Spleen (tissue), 11 donors: ENCODE measurements around the gene ZDHHC3. TPM values are rescaled to one million over a fixed set of nuclear protein-coding genes. Genes with fewer than 3 reads are reported as not detected.

ENCODE experiments used
- DNase-seq: peaks from one replicate; pipeline ENCODE4 v3.0.0-alpha.2; 2020
- H3K27ac ChIP-seq, 8 donors: fragments of 200-600 bp; sonication (generic) in 7 of 8; 1 replicate in 4 of 8; 2 replicates in 4 of 8; pipeline versions ENCODE4 v1.5.0 to v1.8.0; 2016 to 2021; ENCODE audit warnings: inconsistent platforms in 4 of 8, mild to moderate bottlenecking in 4 of 8, moderate library complexity in 1 of 8
- H3K27me3 ChIP-seq, 7 donors: fragments of 200-600 bp; sonication (generic) in 6 of 7; replicated peaks in 1 of 7; 1 replicate in 4 of 7; 2 replicates in 3 of 7; pipeline versions ENCODE4 v1.5.0 to v1.8.0; 2016 to 2021; ENCODE audit warnings: inconsistent platforms in 3 of 7, mild to moderate bottlenecking in 1 of 7
- H3K36me3 ChIP-seq, 6 donors: fragments of 200-600 bp; sonication (generic) in 5 of 6; 1 replicate in 4 of 6; 2 replicates in 2 of 6; pipeline versions ENCODE4 v1.5.0 to v1.8.0; 2016 to 2021; ENCODE audit warnings: inconsistent platforms in 2 of 6
- H3K4me1 ChIP-seq, 6 donors: fragments of 200-600 bp; sonication (generic) in 5 of 6; 1 replicate in 3 of 6; 2 replicates in 3 of 6; pipeline versions ENCODE4 v1.5.0 to v1.8.0; 2016 to 2021; ENCODE audit warnings: inconsistent platforms in 3 of 6
- H3K4me3 ChIP-seq, 8 donors: fragments of 200-600 bp; sonication (generic) in 7 of 8; 1 replicate in 4 of 8; 2 replicates in 4 of 8; pipeline versions ENCODE4 v1.5.0 to v1.8.0; 2016 to 2021; ENCODE audit warnings: inconsistent platforms in 4 of 8, mild to moderate bottlenecking in 4 of 8, moderate library complexity in 2 of 8
- H3K9me3 ChIP-seq, 8 donors: fragments of 200-600 bp; sonication (generic) in 7 of 8; 1 replicate in 4 of 8; 2 replicates in 4 of 8; pipeline versions ENCODE4 v1.5.0 to v1.8.0; 2016 to 2021; ENCODE audit warnings: inconsistent platforms in 4 of 8
- POLR2A ChIP-seq, 3 donors: fragments of 450-650 bp; IDR thresholded peaks; one replicate each; pipeline ENCODE4 v1.5.1; 2017; ENCODE audit warnings: antibody characterized with exemption in 3 of 3, mild to moderate bottlenecking in 1 of 3
- POLR2AphosphoS5 ChIP-seq, 3 donors: sonication (generic); formaldehyde crosslinking; IDR thresholded peaks; one replicate each; pipeline ENCODE4 v1.5.1; 2017; ENCODE audit warnings: antibody characterized with exemption in 3 of 3
- WGBS, 5 donors: extraction: QIAGEN DNeasy Blood & Tissue Kit in 3 of 5; methylation state at CpG; one replicate each; pipeline versions ENCODE4 v1.1.5 to v1.1.7; 2013 to 2018; 5-methylcytosine and 5-hydroxymethylcytosine counted together
- intact Hi-C: fragments of 100-400 bp; cut with DNase I; formaldehyde crosslinking; loops from one replicate; pipeline ENCODE4 v1.15.0; 2023; ENCODE audit warnings: low total_unique reads
- polyA plus RNA-seq, 3 donors: library from polyadenylated mRNA; stranded (reverse); fragments of 200-250 nt; gene quantifications; one replicate each; pipeline ENCODE4 v1.2.1, GENCODE V29; 2013
- total RNA-seq, 7 donors: library from RNA; depleted of rRNA in 3 of 7; stranded (reverse); fragments of >200 nt in 3 of 7; fragmentation: NEBNext Ultra II Directional in 4 of 7; extraction: Animal tissue kit (Norgen Biotek cat#: 25700) in 4 of 7; gene quantifications; one replicate each; pipeline versions ENCODE4 v1.1.0 to v1.2.1, GENCODE V29; 2016 to 2021
- TF ChIP-seq, protein P1 (sequence below), 11 experiments: fragments of 200-600 bp in 7 of 11; fragments of 450-650 bp in 4 of 11; sonication (generic) in 4 of 11; IDR thresholded peaks in 8 of 11; conservative IDR thresholded peaks in 3 of 11; 1 replicate in 7 of 11; 2 replicates in 4 of 11; pipeline versions ENCODE4 v1.4.0 to v1.8.0; 2016 to 2021; ENCODE audit warnings: antibody characterized with exemption in 11 of 11, inconsistent platforms in 4 of 11, mild to moderate bottlenecking in 1 of 11
- donor health status: healthy with polysubstance abuse.
- donor health status: DM: no; HTN: no; CAD: no; lungs with moderate emphysema.
- donor health status: DM: no; HTN: no; CAD: no.
- donor health status: Bipolar disorder and iron deficiency.
- donor health status: healthy.
- donor health status: DM: no; HTN: no; CAD: no.
- donor health status: DM: yes; HTN: yes; CAD: no.

Gene ZDHHC3
- total and polyA plus RNA-seq, 10 donors = 15.2 to 79.2 (median 65.5) TPM

DNA sequence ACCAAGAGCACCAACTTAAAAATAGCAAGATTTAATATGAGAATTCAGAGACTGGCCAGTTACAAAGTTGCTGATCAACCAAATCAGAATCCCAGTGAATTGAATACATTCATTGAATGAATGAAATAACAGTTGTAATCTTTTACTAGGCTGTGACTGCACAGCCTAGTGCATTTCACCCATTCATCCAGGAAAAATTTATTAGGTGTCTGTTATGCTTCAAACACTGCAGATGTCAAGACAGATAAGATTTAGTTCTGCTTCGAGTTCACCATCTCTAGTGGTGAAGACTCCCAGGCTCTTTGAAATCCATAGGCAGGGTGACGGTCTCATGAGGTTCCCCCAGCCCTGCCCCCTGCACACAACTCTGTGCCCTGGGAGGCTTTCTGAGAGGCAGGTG lies 72.7 kb downstream of the ZDHHC3 start:
- TF ChIP-seq POLR2AphosphoS5 (IDR thresholded peaks at IDR 0.05) = no peak
- TF ChIP-seq, protein P1, sequence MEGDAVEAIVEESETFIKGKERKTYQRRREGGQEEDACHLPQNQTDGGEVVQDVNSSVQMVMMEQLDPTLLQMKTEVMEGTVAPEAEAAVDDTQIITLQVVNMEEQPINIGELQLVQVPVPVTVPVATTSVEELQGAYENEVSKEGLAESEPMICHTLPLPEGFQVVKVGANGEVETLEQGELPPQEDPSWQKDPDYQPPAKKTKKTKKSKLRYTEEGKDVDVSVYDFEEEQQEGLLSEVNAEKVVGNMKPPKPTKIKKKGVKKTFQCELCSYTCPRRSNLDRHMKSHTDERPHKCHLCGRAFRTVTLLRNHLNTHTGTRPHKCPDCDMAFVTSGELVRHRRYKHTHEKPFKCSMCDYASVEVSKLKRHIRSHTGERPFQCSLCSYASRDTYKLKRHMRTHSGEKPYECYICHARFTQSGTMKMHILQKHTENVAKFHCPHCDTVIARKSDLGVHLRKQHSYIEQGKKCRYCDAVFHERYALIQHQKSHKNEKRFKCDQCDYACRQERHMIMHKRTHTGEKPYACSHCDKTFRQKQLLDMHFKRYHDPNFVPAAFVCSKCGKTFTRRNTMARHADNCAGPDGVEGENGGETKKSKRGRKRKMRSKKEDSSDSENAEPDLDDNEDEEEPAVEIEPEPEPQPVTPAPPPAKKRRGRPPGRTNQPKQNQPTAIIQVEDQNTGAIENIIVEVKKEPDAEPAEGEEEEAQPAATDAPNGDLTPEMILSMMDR (IDR thresholded peaks at IDR 0.05 in 8 of 11, conservative IDR thresholded peaks at IDR 0.05 in 3 of 11) = no peak
- TF ChIP-seq POLR2A (IDR thresholded peaks at IDR 0.05) = no peak

DNA sequence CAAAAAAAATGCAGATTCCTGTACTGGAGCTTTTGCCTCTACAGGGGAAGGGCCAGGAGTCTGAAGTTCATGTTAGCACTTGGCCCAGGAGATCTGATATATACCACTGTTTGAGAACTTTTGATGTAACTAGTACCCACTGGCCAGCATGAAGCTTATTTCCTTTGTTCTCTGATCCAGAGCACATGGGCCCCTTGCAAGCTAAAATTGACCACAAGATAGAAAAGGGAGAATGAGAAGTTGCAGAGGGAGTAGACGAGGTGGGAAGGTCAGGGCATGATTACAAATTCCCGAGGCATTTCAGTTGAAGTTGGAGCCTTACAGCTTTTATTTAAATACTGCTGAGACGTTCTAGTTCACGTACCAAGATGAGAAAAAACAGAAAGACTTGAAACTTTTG lies 73.3 kb downstream of the ZDHHC3 start:
- intact Hi-C loops = no loop called here
- H3K36me3 ChIP-seq = no peaks in the 10 kb centered on the region
- WGBS, 5 donors = 65 to 77% (median 69%) methylated on average over 4 of the region's 4 CpGs
- no peaks in the 10 kb centered on the region for H3K9me3 ChIP-seq
- no peak overlapping the region for H3K4me3 ChIP-seq
- peaks cover 0 to 30% (median 0%) of the 10 kb centered on the region in 7 donors for H3K27me3 ChIP-seq
- no peaks in the 10 kb centered on the region for H3K4me1 ChIP-seq
- H3K27ac ChIP-seq = no peak overlapping the region
- no peak for DNase-seq
- no peak for TF ChIP-seq POLR2AphosphoS5 (IDR thresholded peaks at IDR 0.05)
- TF ChIP-seq POLR2A (IDR thresholded peaks at IDR 0.05) = no peak
- TF ChIP-seq, protein P1 (IDR thresholded peaks at IDR 0.05 in 8 of 11, conservative IDR thresholded peaks at IDR 0.05 in 3 of 11) = no peak

More for the DNA sequence above, 72.7 kb downstream of the ZDHHC3 start:
- WGBS, 5 donors = 24 to 41% (median 39%) methylated on average over 2 of the region's 2 CpGs
- Histone ChIP-seq H3K36me3 (no peaks in the 10 kb centered on the region), H3K9me3 (no peaks in the 10 kb centered on the region), H3K4me1 (no peaks in the 10 kb centered on the region), H3K27me3 (peaks cover 0 to 30% (median 0%) of the 10 kb centered on the region in 7 donors), H3K27ac (no peak overlapping the region), H3K4me3 (no peak overlapping the region)
- no peak for DNase-seq
- intact Hi-C loops = no loop called here

DNA sequence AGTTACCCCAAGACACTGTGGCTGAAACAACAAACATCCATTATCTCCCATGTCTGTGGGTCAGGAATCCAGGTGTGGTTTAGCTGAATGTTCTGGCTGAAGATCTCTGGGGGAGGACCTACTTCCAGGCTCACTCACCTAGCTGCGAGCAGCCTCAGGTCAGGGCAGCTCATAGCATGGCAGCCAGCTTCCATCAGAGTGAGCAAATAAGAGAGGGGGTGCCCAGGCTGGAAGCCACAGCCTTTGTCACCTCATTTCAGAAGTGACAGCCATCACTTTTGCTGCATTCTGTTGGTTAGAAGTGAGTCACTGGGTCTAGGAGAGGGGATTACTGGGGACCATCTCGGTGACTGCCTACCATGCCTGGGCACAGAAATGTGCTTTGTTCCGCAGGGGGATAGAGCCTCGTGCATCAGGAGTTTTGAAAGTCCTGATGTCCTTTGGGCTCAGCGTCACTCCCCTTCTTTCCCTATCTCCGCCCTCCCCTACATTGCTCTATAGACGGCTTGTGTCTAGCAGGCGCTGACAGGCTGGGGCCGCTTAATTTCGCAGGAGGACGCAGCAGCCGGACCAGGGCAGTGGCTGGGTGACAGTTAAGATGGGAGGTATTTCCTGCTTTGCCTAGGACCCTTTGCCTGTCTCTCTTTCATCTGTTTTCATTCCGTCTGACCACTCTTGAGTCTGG lies 76.1 kb downstream of the ZDHHC3 start:
- no peak overlapping the region for H3K27ac ChIP-seq
- no peaks in the 10 kb centered on the region for H3K4me1 ChIP-seq
- H3K27me3 ChIP-seq = peaks cover 0 to 32% (median 0%) of the 10 kb centered on the region in 7 donors
- H3K36me3 ChIP-seq = no peaks in the 10 kb centered on the region
- no peaks in the 10 kb centered on the region for H3K9me3 ChIP-seq
- no peak overlapping the region for H3K4me3 ChIP-seq
- intact Hi-C loops = no loop called here
- DNase-seq = no peak
- 65 to 72% (median 66%) methylated on average over 13 of the region's 13 CpGs for whole genome bisulfite sequencing, 5 donors
- TF ChIP-seq POLR2A (IDR thresholded peaks at IDR 0.05) (no peak), POLR2AphosphoS5 (IDR thresholded peaks at IDR 0.05) (no peak)
- TF ChIP-seq, protein P1 (IDR thresholded peaks at IDR 0.05 in 8 of 11, conservative IDR thresholded peaks at IDR 0.05 in 3 of 11) = no peak

DNA sequence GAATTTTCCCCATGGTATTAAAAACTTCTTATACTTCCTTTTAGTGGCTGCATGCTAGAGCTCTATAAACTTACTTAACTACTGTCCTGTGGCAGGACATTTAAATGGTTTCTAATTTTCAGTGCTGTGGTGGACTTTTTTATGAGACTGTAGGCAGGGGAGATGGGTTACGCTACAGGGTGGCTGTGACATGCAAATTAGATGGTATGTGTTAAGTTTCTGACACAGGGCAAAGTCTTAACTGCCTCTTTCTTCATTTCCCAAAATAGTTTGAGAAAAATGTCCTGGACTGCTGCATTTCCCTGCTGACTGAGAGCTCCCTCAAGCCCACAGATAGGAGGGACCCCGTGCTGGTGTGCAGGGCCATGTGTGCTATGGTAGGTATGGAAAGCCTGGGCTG lies 79.5 kb downstream of the ZDHHC3 start:
- WGBS, 5 donors = 68 to 78% (median 74%) methylated on average over 2 of the region's 2 CpGs
- TF ChIP-seq, protein P1 (IDR thresholded peaks at IDR 0.05 in 8 of 11, conservative IDR thresholded peaks at IDR 0.05 in 3 of 11) = no peak
- no peak for TF ChIP-seq POLR2AphosphoS5 (IDR thresholded peaks at IDR 0.05)
- TF ChIP-seq POLR2A (IDR thresholded peaks at IDR 0.05) = no peak

More for the DNA sequence above, 79.5 kb downstream of the ZDHHC3 start:
- Histone ChIP-seq H3K36me3 (no peaks in the 10 kb centered on the region), H3K4me1 (no peaks in the 10 kb centered on the region), H3K9me3 (no peaks in the 10 kb centered on the region), H3K27ac (no peak overlapping the region), H3K4me3 (no peak overlapping the region), H3K27me3 (peaks cover 0 to 35% (median 0%) of the 10 kb centered on the region in 7 donors)
- intact Hi-C loops = no loop called here
- no peak for DNase-seq
